ENCODE measurements around the gene PDE6G.

GRCh38 chr17:81701288-81702071 lies 45.1 kb upstream of the PDE6G start:
- TF ChIP-seq, protein P1, sequence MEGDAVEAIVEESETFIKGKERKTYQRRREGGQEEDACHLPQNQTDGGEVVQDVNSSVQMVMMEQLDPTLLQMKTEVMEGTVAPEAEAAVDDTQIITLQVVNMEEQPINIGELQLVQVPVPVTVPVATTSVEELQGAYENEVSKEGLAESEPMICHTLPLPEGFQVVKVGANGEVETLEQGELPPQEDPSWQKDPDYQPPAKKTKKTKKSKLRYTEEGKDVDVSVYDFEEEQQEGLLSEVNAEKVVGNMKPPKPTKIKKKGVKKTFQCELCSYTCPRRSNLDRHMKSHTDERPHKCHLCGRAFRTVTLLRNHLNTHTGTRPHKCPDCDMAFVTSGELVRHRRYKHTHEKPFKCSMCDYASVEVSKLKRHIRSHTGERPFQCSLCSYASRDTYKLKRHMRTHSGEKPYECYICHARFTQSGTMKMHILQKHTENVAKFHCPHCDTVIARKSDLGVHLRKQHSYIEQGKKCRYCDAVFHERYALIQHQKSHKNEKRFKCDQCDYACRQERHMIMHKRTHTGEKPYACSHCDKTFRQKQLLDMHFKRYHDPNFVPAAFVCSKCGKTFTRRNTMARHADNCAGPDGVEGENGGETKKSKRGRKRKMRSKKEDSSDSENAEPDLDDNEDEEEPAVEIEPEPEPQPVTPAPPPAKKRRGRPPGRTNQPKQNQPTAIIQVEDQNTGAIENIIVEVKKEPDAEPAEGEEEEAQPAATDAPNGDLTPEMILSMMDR (IDR thresholded peaks at IDR 0.05), result peak; percentile 50; the same call in 1 of the 2 replicates
- no peak for TF ChIP-seq SIN3A (IDR thresholded peaks at IDR 0.05; ENCODE audit: borderline replicate concordance, insufficient read depth, low read depth, low read length)
- TF ChIP-seq POLR2AphosphoS5 (IDR thresholded peaks at IDR 0.05; ENCODE audit: low read depth, low read length), result no peak
- TF ChIP-seq REST (IDR thresholded peaks at IDR 0.05; ENCODE audit: insufficient read depth in 1 of 2, low read depth in 2 of 2, low read length in 1 of 2), result no peak
